A549 treated with DMSO at 1 μM for 4 hours (cell line): ENCODE data around the gene POM121. TPM values are rescaled to one million over a fixed set of nuclear protein-coding genes. Genes with fewer than 3 reads are reported as not detected.

ENCODE experiments used
- total RNA-seq: library from RNA; stranded (reverse); fragments of 200-300 nt; extraction: Qiagen RNA extraction; gene quantifications from 5 replicates; pipeline ENCODE4 v1.2.3, GENCODE V29; 2022; ENCODE audit warnings: low read depth

The POM121 gene
- 40.1 to 45.2 TPM (median 42.5 TPM) in 5 replicates for total RNA-seq

DNA sequence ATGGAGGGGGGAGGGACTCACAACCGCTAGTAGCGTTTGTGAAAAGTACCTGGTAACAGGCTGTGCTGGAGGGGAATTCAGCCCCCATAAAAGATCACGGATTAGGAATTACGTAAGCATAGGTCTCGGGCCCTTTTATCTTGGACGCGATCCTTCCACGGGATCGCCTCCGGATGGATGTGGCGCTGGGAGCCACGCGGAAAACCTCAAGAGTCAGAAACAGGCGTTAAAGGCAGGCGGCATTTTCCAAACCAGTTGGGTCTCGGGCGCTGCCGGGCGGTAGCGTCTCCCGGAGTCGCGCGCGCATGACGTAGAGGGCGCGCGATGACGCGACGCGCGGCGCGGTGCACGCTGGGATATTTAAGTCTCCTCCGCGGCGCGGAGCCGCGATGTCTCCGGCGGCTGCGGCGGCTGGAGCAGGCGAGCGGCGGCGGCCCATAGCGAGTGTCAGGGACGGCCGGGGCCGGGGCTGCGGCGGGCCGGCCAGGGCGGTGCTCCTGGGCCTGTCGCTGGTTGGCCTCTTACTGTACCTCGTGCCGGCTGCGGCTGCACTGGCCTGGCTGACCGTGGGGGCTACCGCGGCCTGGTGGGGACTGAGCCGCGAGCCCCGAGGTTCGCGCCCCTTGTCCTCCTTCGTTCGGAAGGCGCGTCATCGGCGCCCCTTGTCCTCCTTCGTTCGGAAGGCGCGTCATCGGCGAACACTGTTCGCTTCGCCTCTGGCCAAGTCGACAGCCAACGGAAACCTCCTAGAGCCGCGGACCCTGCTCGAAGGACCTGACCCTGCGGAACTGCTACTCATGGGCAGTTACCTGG, at the start of gene POM121:
TSS of gene POM121 (plus strand) at position 363 of the 813 bp plus-strand sequence. CDS start at position 390, 27 bp downstream.

DNA sequence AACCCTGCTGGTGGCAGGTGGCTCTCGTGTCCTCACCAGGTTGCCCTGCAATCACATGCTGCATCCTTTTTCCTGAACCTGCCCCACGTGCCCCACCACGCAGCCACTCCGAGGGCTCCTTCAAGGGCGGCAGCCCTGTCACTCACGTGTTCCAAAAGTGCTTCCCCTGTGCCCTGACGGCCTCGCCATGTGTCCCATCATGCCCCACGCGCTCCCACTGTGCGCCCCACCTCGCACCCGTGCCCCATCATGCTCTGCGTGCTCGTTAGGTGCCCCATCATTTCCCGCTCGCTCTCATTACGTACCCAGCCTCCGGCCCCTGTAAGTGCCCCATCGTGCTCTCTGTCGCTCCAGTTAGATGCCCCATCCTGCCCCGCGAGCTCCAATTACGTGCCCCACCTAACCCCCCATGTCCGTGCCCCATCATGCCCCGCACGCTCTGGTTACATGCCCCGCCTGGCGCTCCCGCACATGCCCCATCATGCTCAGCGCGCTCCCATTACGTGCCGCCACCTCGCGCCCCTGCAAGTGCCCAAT, 44.2 kb downstream of the POM121 start, which contains the start of gene TRIM74:
TSS of gene TRIM74 (minus strand) at position 487 of the 537 bp plus-strand sequence. CDS start 3,309 bp downstream, outside the sequence.

Other genes starting within 250 kb of the POM121 start
- gene TYW1B, start 96.9 kb upstream of the POM121 start, total RNA-seq: 2.6 to 3.5 TPM (median 3.0 TPM) in 5 replicates
- 0.27 to 0.52 TPM (median 0.43 TPM) in 4 of 5 replicates, not detected in the other for gene TRIM74, start 44.4 kb downstream of the POM121 start, total RNA-seq
- gene SPDYE8, start 104.7 kb downstream of the POM121 start, total RNA-seq: not detected in 5 replicates
- not detected in 5 replicates for gene SPDYE11, start 132.8 kb downstream of the POM121 start, total RNA-seq
- gene SPDYE9, start 160.9 kb downstream of the POM121 start, total RNA-seq: not detected in 5 replicates